ENCODE results near the gene METAP1.
"Not testable (repeated sequence)": the region's sequence is repeated elsewhere in the genome, so short reads cannot be mapped to it uniquely, and the experiment has no call there.

Gene METAP1

DNA sequence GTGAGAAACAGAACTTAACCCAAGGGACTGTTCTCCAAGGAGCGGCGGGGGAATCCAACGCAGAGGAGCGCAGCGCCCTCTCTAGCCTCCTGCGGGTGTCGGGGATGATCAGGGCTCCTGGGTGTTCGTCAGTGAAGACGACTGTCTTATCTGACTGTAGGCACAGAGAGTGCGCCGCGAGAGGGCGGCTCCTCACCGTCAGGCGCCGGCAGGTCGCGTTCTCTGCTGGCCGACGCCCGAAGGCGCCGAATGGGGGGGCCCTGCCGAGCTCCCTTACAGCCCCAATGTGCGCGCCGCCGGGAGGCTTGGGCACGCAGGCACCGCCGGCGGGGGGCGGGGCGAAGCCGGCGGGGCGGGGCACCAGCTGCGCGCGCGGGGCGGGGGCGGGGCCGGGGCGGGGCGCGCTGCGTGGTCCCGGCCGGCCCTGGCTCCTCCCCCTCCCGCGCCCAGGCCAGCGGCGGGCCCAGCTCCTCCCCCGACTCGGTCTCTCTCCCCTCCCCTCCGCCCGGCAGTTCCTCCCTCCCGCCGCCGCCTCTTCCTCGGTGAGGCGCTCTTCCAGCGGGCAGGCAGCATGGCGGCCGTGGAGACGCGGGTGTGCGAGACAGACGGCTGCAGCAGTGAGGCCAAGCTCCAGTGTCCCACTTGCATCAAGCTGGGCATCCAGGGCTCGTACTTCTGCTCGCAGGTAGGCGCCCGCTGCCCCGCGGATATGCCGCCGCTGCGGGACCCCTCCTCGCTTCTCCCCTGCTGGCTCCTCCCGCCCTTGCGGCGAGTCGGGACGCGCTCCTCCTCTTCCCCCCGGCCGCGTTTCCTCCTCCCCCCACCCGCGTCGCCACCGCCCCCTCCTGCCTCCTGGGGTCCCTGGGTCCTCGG lies at the start of gene METAP1:
METAP1 (plus strand) TSS at position 539 of the 873 bp plus-strand sequence; CDS start at position 572, 33 bp downstream.
- DNase-seq = peak; percentile 90

- DNase-seq = no peak
Measured at GRCh38 chr4:98946359-98946758, 49.2 kb upstream of the METAP1 start.

GRCh38 chr4:98950925-98951324 lies 44.6 kb upstream of the METAP1 start:
- DNase-seq = no peak

GRCh38 chr4:98951710-98952109 lies 43.8 kb upstream of the METAP1 start:
- DNase-seq = no peak

GRCh38 chr4:98955229-98955628 lies 40.3 kb upstream of the METAP1 start:
- DNase-seq = no peak

DNA sequence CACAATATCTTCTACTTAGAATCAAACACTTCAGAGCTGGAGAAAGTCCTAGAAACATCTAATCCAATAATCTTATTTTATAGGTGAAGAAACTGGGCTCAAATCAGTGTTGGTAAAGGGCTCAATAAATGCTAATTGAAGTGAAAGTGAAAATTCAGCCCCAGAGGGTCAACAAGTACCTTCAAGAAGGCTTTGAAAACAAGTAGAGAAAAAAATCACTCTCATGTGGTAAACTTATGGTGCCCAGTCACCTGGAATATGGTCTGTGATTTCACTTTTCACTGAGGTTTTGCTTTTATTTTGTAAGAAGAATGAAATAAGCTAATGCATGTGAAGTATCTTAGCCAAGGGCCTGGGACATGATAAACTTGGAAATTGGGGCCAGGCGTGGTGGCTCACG lies 37.5 kb upstream of the METAP1 start:
- no peak for DNase-seq

- no peak for DNase-seq
Measured at GRCh38 chr4:98959411-98959810, 36.1 kb upstream of the METAP1 start.

DNA sequence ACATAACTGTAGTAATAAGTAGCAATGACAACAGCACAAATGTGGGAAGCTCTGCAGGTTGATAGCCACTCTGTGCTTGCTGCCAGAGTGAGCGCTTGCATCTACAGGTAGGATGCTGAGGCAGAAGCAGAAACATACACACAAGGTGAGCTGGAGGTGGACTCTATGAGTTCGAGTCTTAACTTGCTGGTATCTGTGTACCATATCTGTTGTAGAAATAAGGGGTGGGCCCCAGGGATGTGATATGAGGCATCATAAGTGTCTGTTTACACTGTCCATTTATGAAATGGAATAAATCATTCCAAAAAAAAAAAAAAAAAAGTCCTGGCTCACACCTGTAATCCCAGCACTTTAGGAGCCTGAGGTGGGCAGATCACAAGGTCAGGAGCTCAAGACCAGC lies 33.8 kb upstream of the METAP1 start:
- no peak for DNase-seq

DNA sequence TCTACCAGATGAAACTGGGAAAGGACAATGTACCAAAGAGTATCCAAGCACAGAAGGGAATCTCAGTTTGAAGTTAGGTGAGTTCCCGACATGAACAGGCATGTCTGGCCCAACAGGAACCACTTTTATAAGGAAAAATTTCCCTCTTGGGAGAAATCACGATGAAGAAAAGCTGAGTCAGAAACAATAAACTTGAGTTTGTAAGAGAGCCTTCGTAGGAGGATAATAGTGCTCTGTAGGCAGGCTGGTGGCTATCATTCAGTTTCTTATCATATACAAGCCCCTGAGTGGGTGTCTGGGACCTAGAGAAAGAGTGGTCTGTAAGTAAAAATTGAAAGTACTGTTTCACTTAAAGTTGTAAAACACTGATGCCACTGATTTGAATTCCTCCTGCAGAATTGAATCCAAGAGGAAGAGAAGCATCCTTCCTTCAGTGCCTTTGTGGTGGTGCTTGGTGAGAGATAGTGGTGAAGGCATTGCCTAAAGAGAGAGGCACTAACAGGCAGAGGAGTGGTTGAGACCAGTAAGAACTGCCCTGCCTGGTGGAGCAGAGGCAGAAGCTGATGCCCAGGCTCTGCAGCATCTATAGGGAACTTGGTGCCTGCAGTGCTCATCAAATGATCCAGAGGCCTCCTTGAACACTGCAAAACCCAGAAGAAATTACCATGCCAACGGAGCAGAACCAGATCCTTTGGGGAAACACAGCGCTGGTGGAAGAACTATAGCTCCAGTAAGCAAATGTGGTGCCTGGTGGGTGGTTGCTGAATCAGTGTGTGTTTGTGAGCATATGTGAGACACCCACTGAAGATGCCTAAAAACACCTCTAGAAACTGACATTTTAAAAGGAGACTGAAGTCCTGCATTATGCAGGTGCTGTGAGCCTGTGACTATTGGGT lies 31.7 kb upstream of the METAP1 start:
- no peak for DNase-seq

GRCh38 chr4:98966926-98967325 lies 28.6 kb upstream of the METAP1 start:
- no peak for DNase-seq

- DNase-seq = no peak
Measured at GRCh38 chr4:98967786-98968329, 27.7 kb upstream of the METAP1 start.

DNA sequence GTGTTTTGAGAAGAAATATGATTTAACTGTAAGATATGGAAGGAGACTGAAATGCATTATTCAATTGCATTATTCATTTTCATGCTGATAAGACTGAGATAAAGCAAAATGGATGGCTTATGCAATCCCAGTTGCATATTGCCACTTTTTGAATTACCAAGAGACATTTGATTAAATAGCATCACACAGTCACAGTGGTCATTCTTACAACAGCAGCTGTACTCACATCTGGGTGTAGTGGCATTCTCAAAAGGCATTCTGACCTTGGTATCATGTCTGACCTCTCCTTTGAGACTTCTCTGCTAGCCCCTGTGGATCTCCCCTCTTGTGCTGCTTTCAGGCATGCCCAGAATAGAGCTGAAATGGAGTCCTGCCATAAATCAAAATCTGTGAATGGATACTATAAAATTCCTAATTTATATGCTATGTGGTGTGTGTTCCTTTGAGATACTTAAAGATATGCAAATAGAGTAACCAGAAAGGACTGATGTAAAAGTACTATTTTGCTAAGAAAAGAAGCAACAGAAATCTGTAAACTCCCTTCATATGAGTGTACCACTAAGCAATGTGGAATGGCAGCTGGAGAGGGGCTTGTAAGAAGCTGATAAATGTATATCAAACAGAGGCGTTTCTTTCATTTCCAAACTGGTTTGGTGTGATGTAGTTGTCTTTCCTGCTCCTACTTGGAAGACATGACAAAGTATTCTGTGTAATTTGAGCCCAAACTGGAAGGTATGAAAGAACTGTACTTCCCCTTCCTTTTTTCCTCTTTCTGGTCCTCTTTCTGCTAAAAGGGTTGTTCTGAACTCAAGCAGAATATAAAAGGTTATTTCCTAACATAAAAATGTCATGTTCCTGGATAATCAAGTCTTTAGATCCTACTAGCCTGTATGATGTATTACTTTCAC lies 25.4 kb upstream of the METAP1 start:
- DNase-seq = no peak

GRCh38 chr4:98976716-98977115 lies 18.8 kb upstream of the METAP1 start:
- DNase-seq = no peak

DNA sequence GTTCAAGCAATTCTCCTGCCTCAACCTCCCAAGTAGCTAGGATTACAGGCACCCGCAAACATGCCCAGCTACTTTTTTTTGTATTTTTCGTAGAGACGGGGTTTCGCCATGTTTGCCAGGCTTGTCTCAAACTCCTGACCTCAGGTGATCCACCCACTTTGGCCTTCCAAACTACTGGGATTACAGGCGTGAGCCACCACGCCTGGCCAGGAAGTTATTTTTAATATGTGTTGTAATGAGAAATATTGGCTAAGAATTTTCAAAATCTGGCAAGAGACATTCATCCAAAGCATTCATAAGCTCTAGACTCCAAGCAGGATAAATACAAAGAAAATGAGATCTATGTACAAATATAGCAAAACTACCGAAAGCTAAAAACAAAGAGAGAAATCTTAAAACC lies 18.0 kb upstream of the METAP1 start:
- DNase-seq = no peak

DNA sequence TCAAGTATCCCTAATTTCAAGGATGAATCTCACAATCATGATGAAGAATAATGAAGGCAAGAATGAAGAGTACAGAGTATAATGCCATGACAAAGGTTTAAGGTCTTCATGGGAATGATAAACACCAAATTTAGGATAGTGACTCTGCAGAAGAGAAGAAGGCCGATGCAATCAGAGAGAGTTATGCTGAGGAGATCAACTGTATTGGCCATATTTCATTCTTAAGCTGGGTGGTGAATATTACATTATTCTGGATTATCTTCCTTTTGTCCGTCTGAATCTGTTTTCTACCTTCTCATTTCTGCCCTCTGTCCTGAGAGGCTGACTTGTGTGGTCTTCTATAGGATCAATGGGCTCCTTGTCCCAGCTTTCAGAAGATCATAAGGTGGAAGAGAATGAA lies 7.8 kb upstream of the METAP1 start:
- DNase-seq = no peak

GRCh38 chr4:98992835-98993234 lies 2.7 kb upstream of the METAP1 start:
- not testable (repeated sequence) for DNase-seq

GRCh38 chr4:98993419-98994071 lies 2.0 kb upstream of the METAP1 start:
- DNase-seq = no peak

DNA sequence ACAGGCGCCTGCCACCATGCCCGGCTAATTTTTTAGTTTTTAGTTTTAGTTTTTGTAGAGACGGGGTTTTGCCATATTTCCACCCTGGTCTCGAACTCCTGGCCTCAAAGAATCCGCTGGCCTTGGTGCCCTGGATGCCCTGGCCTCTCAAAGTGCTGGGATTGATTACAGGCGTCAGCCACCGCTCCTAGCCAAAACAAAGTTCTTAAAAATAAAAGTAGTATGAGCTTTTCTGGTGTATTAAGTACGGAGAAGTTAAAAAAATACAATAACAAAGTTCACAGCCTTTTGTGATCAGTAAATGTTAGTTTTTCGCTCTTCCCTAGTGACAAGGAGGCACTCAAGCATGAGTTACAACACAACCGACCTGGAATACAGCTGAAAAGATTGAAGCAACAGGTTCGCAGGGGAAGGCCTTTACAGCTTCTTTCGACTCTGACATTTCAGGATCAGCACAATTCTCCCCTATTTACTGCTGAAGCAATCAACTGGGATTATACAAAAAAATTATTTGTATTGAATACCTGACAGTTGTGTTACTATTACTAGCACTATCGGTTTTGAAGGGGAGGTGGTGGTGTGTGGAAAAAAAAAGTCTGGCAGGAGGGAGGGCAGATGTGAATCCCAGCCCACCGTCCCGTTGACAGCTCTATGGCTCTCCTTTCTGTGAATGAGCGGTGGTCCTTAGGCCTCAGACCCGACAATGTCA lies 893 bp upstream of the METAP1 start:
- no peak for DNase-seq

DNA sequence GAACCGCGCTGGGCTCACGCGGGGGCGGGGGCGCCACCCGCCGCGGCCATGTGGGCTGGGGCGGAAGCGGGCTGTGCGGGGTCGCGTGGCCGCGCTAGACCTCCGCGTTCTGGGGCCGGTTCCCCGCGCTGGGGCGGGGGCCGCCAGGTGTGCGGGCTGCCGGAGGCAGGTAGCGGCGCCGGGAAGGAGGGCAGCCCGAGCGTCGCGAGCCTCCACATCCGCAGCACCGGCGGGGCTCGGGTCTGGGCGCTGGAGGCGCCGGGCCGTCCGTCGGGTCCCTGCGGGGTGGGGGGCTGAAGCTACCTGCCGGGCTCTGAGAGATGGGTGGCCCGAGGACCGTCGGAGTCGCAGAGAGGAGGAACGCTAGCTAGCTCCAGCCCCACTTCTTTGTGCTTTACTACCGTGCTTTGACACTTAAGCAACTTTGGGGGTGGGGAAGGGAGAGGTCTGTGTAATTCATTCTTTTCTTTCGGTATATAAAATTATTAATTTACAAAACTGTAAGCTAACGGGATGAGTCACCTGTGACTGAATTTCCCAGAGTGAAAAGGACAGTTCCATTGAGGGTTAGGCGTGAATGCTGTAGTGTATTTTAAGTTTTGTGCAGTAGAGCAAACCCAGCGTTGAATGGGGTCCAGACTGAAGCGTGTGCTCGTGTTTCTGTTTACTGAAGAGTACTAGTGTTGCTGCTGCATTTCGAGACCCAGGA lies 689 bp downstream of the METAP1 start:
- DNase-seq = no peak

DNA sequence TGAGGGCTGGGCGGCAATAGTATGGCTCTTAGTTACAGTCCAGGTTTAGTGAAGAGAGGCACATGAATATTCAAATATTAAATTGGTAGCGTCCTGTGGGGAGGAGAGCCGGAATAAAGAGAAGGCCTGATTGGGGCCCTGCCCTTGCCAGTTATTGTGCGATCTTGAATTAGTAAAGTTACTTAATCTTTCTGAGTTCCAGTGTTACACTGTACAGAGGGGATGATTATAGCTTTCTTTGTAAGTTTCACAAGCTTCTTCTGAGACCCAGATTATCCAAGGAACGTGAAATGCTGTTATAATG lies 1.2 kb downstream of the METAP1 start:
- DNase-seq = no peak

GRCh38 chr4:98997166-98997565 lies 1.6 kb downstream of the METAP1 start:
- DNase-seq = no peak

Data from DMS 273 treated with DMSO at 0.1 percent for 48 hours (cell line).